HepG2 (cell line): ENCODE data around the gene YEATS2. TPM values are rescaled to one million over a fixed set of nuclear protein-coding genes. Genes with fewer than 3 reads are reported as not detected.

ENCODE experiments used
- ATAC-seq: fragments of 200-7000 bp; cut with Tn5 transposase; 3 replicates; pipeline ENCODE4 v1.9.1; 2020; ENCODE audit warnings: mild to moderate bottlenecking, moderate library complexity
- BruUV-seq: library from RNA; stranded (reverse); fragments of 400-500 nt; replicated peaks from 2 replicates; lab custom pipeline; 2021; lab: Mats Ljungman, UMichigan
- CTCF ChIA-PET: fragments of 300-600 bp; formaldehyde crosslinking; extraction: SDS; loops from one replicate; lab custom pipeline; 2021; ENCODE audit warnings: low total read pairs, inconsistent platforms, low intra/inter-chr PET ratio; lab: Yijun Ruan, JAX
- POLR2A ChIA-PET: fragments of 350-600 bp; sonication (Branson Sonifier 250); formaldehyde crosslinking; loops from one replicate; lab custom pipeline; 2020; ENCODE audit warnings: antibody characterized with exemption, inconsistent platforms; lab: Yijun Ruan, JAX
- DNase-seq: peaks from one replicate; pipeline ENCODE4 v3.0.0-alpha.2; 2015; ENCODE audit warnings: low spot score
- FAIRE-seq: peaks from 3 replicates; lab custom pipeline; 2011; peaks lifted over from hg19 to GRCh38; lab: Jason Lieb, UNC
- H2AFZ ChIP-seq: one replicate; pipeline ENCODE4 v1.6.1; 2011; ENCODE audit warnings: low read length, inconsistent platforms
- H3K27ac ChIP-seq: fragments of 300-600 bp; 3 replicates; pipeline ENCODE4 v1.8.0; 2011; ENCODE audit warnings: mixed run types, mild to moderate bottlenecking, mixed read lengths, low read length, inconsistent platforms; ENCODE audit not compliant: insufficient read depth; ENCODE audit errors: extremely low read length
- H3K27me3 ChIP-seq, 2 experiments: fragments of 200-600 bp in 1 of 2; 2 replicates in 1 of 2; 3 replicates in 1 of 2; pipeline versions ENCODE4 v1.6.0 to v1.8.0; 2011; ENCODE audit warnings: low read length in 2 of 2, mild to moderate bottlenecking in 2 of 2, moderate library complexity in 2 of 2, inconsistent platforms in 1 of 2; ENCODE audit not compliant: insufficient read depth in 2 of 2, control insufficient read depth in 1 of 2
- H3K36me3 ChIP-seq, 2 experiments: fragments of 200-600 bp in 1 of 2; replicated peaks in 1 of 2; 2 replicates in 1 of 2; 3 replicates in 1 of 2; pipeline versions ENCODE4 v1.5.1 to v1.8.0; 2011; ENCODE audit warnings: low read length in 2 of 2, inconsistent platforms in 1 of 2; ENCODE audit not compliant: insufficient read depth in 2 of 2, control insufficient read depth in 1 of 2
- H3K4me1 ChIP-seq: 2 replicates; pipeline ENCODE4 v1.5.1; 2012; ENCODE audit warnings: low read length, inconsistent platforms; ENCODE audit not compliant: insufficient read depth
- H3K4me2 ChIP-seq: 2 replicates; pipeline ENCODE4 v1.6.0; 2011; ENCODE audit warnings: low read depth, low read length, inconsistent platforms
- H3K4me3 ChIP-seq, 3 experiments: fragments of 200-600 bp in 1 of 3; sonication (generic), shearing (Covaris generic) in 1 of 3; replicated peaks in 1 of 3; 2 replicates each; pipeline ENCODE4 v1.5.1; 2011 to 2016; ENCODE audit warnings: low read length in 3 of 3, inconsistent platforms in 2 of 3, low read depth in 2 of 3, mild to moderate bottlenecking in 2 of 3, control low read depth in 1 of 3, mixed read lengths in 1 of 3; ENCODE audit not compliant: insufficient read depth in 1 of 3
- H3K79me2 ChIP-seq: one replicate; pipeline ENCODE4 v1.6.1; 2011; ENCODE audit warnings: low read length, inconsistent platforms; ENCODE audit not compliant: insufficient read depth
- H3K9ac ChIP-seq: 2 replicates; pipeline ENCODE4 v1.6.0; 2011; ENCODE audit warnings: mild to moderate bottlenecking, low read depth, low read length, inconsistent platforms; ENCODE audit not compliant: insufficient read depth
- H3K9me3 ChIP-seq: 2 replicates; pipeline ENCODE4 v1.5.1; 2012; ENCODE audit warnings: mild to moderate bottlenecking, low read length
- H4K20me1 ChIP-seq: 2 replicates; pipeline ENCODE4 v1.6.0; 2011; ENCODE audit warnings: inconsistent platforms, mild to moderate bottlenecking, low read length, moderate library complexity; ENCODE audit not compliant: insufficient read depth
- AHDC1 ChIP-seq: sonication (generic); formaldehyde crosslinking; IDR thresholded peaks from 2 replicates; pipeline ENCODE4 v1.5.1; 2020; ENCODE audit warnings: mild to moderate bottlenecking, missing genetic modification reagents, borderline replicate concordance
- BCL6 ChIP-seq: IDR thresholded peaks from 2 replicates; pipeline ENCODE4 v1.6.1; 2016; ENCODE audit warnings: missing genetic modification reagents, missing compliant biosample characterization
- BORCS8-MEF2B ChIP-seq: sonication (generic); formaldehyde crosslinking; IDR thresholded peaks from 2 replicates; pipeline ENCODE4 v1.8.0; 2022; ENCODE audit warnings: mild to moderate bottlenecking, missing genetic modification reagents
- HMG20A ChIP-seq: IDR thresholded peaks from 2 replicates; pipeline ENCODE4 v1.6.1; 2016; ENCODE audit warnings: borderline replicate concordance
- MED8 ChIP-seq: sonication (generic); formaldehyde crosslinking; IDR thresholded peaks from 2 replicates; pipeline ENCODE4 v1.8.1; 2023; ENCODE audit warnings: mild to moderate bottlenecking, missing genetic modification reagents; ENCODE audit not compliant: insufficient replicate concordance
- NR2F1 ChIP-seq, 2 experiments: fragments of 450-650 bp in 1 of 2; formaldehyde crosslinking in 1 of 2; IDR thresholded peaks; 2 replicates each; pipeline versions ENCODE4 v1.5.0 to v1.6.1; 2016 to 2020; ENCODE audit warnings: mild to moderate bottlenecking in 1 of 2, missing compliant biosample characterization in 1 of 2, missing genetic modification reagents in 1 of 2, moderate library complexity in 1 of 2
- RNF2 ChIP-seq: fragments of 450-650 bp; conservative IDR thresholded peaks from 2 replicates; pipeline ENCODE4 v1.6.1; 2016; ENCODE audit warnings: low read depth
- SATB2 ChIP-seq: sonication (generic); formaldehyde crosslinking; IDR thresholded peaks from 2 replicates; pipeline ENCODE4 v1.5.0; 2020; ENCODE audit warnings: missing genetic modification reagents
- SETDB1 ChIP-seq: sonication (generic); formaldehyde crosslinking; IDR thresholded peaks from 2 replicates; pipeline ENCODE4 v1.5.1; 2020; ENCODE audit warnings: missing genetic modification reagents, mild to moderate bottlenecking, borderline replicate concordance
- SP5 ChIP-seq: IDR thresholded peaks from 2 replicates; pipeline ENCODE4 v1.6.1; 2016; ENCODE audit warnings: low read depth, borderline replicate concordance
- STAG1 ChIP-seq: sonication (generic); formaldehyde crosslinking; IDR thresholded peaks from 2 replicates; pipeline ENCODE4 v1.4.0; 2020; ENCODE audit warnings: missing genetic modification reagents
- YY1 ChIP-seq: IDR thresholded peaks from 2 replicates; pipeline ENCODE4 v1.6.1; 2011; ENCODE audit warnings: low read length, low read depth, moderate library complexity, mild to moderate bottlenecking; ENCODE audit not compliant: insufficient read depth, insufficient replicate concordance
- ZIK1 ChIP-seq: sonication (generic); formaldehyde crosslinking; IDR thresholded peaks from 2 replicates; pipeline ENCODE4 v1.5.0; 2020; ENCODE audit warnings: mild to moderate bottlenecking, low read depth, missing genetic modification reagents, borderline replicate concordance
- ZNF3 ChIP-seq: IDR thresholded peaks from 2 replicates; pipeline ENCODE4 v1.7.0; 2017; ENCODE audit warnings: inconsistent platforms
- ZNF496 ChIP-seq: sonication (generic); formaldehyde crosslinking; IDR thresholded peaks from 2 replicates; pipeline ENCODE4 v1.8.1; 2023; ENCODE audit warnings: mild to moderate bottlenecking, moderate library complexity, missing genetic modification reagents; ENCODE audit not compliant: insufficient replicate concordance
- ZNF569 ChIP-seq: sonication (generic); formaldehyde crosslinking; IDR thresholded peaks from 2 replicates; pipeline ENCODE4 v1.5.0; 2020; ENCODE audit warnings: mild to moderate bottlenecking, missing genetic modification reagents, moderate library complexity, borderline replicate concordance
- ZNF598 ChIP-seq: sonication (generic); formaldehyde crosslinking; IDR thresholded peaks from 2 replicates; pipeline ENCODE4 v1.5.1; 2020; ENCODE audit warnings: mild to moderate bottlenecking, missing genetic modification reagents, borderline replicate concordance
- WGBS: methylation state at CpG from one replicate; pipeline ENCODE4 v1.1.6; 2017; ENCODE audit warnings: low lambda C conversion rate; 5-methylcytosine and 5-hydroxymethylcytosine counted together
- in situ Hi-C: cut with HindIII; loops from 2 replicates; pipeline ENCODE4 v1.10.0; 2017; ENCODE audit warnings: low pct_unique_long_range_greater_than_20kb; ENCODE audit not compliant: extremely low pct_ligation_motif_present
- intact Hi-C: fragments of 100-400 bp; cut with micrococcal nuclease; formaldehyde crosslinking; loops from one replicate; pipeline ENCODE4 v1.10.0; 2022; ENCODE audit not compliant: unreplicated experiment
- polyA plus RNA-seq, 8 experiments: library from polyadenylated mRNA; depleted of rRNA in 3 of 8; stranded (reverse) in 7 of 8; unstranded in 1 of 8; fragments of >200 nt; fragmentation: Illumina TruSeq in 4 of 8; extraction: Trizol in 4 of 8; gene quantifications; 2 replicates each; pipeline versions ENCODE4 v1.2.1 to v1.2.3, GENCODE V29; 2011 to 2016; ENCODE audit warnings: low read depth in 4 of 8, missing spikeins in 1 of 8, mixed read lengths in 1 of 8; ENCODE audit not compliant: insufficient read depth in 1 of 8
- total RNA-seq, 5 experiments: library from RNA; depleted of rRNA; stranded (reverse); fragments of >200 nt; fragmentation: Illumina TruSeq; extraction: Trizol; gene quantifications; 2 replicates each; pipeline ENCODE4 v1.2.3, GENCODE V29; 2016; ENCODE audit warnings: low read depth in 1 of 5
- TF ChIP-seq, protein P1 (sequence below): IDR thresholded peaks from 2 replicates; pipeline ENCODE4 v1.6.1; 2012; ENCODE audit warnings: inconsistent platforms
- TF ChIP-seq, protein P2 (sequence below): sonication (generic); formaldehyde crosslinking; IDR thresholded peaks from 2 replicates; pipeline ENCODE4 v1.8.1; 2023; ENCODE audit warnings: mild to moderate bottlenecking, missing genetic modification reagents, borderline replicate concordance

Gene YEATS2
- total and polyA plus RNA-seq, 2 of the 13 experiments (the other 11 are each of a cell fraction or from before 2014, with no cell fraction given): 18.6 to 33.7 TPM

DNA sequence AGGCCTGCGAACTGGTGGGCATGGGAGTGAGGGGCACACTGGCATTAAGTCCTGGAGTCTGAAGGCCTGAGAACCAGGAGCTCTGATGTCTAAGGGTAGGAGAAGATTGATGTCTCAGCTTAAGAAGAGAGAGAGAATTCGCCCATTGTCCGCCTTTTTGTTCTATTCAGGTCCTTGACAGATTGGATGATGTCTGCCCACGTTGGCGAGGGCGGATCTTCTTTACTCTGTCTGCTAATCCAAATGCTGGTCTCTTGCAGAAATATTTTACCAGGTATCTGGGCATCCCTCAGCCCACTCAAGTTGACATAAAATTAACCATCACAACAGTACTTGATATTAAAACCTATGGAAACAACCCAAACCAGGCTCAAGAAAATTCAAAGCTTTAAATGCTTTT, 83.6 kb downstream of the YEATS2 start:
- Histone ChIP-seq H3K27me3 (no peaks in the 10 kb centered on the region), H3K36me3 (peaks cover 21 to 69% of the 10 kb centered on the region in 2 experiments), H3K4me2 (no peak overlapping the region), H3K27ac (no peak overlapping the region), H3K4me3 (no peak overlapping the region), H2AFZ (no peak overlapping the region), H3K79me2 (no peaks in the 10 kb centered on the region), H3K9ac (no peak overlapping the region), H3K9me3 (no peaks in the 10 kb centered on the region)
- no peak for FAIRE-seq
- no TSS peak for BruUV-seq
- intact Hi-C loops: no loop called here
- DNase-seq: no peak
- ATAC-seq: no peak
- in situ Hi-C loops: no loop called here
- CTCF ChIA-PET: no interaction called here
- WGBS: 100% methylated on average over 6 of the region's 6 CpGs
- POLR2A ChIA-PET: no interaction called here
- no peak for TF ChIP-seq ZNF496
- no peak for TF ChIP-seq ZNF569 (CRISPR knock-in tag)
- TF ChIP-seq SATB2 (CRISPR knock-in tag): no peak
- no peak for TF ChIP-seq ZIK1 (CRISPR knock-in tag)
- TF ChIP-seq STAG1: no peak
- TF ChIP-seq ZNF3 (CRISPR knock-in tag): no peak
- TF ChIP-seq YY1: no peak
- TF ChIP-seq SETDB1 (CRISPR knock-in tag): no peak
- TF ChIP-seq, protein P1, sequence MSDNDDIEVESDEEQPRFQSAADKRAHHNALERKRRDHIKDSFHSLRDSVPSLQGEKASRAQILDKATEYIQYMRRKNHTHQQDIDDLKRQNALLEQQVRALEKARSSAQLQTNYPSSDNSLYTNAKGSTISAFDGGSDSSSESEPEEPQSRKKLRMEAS: no peak
- TF ChIP-seq SP5 (CRISPR knock-in tag): no peak
- TF ChIP-seq AHDC1 (CRISPR knock-in tag): no peak
- no peak for TF ChIP-seq RNF2
- no peak for TF ChIP-seq HMG20A (CRISPR knock-in tag)
- TF ChIP-seq, protein P2, sequence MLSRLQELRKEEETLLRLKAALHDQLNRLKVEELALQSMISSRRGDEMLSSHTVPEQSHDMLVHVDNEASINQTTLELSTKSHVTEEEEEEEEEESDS (CRISPR knock-in tag): no peak
- no peak for TF ChIP-seq MED8
- TF ChIP-seq ZNF598 (CRISPR knock-in tag): no peak
- TF ChIP-seq BCL6: no peak
- TF ChIP-seq NR2F1 (CRISPR knock-in tag; IDR thresholded peaks at IDR 0.05): no peak
- no peak for TF ChIP-seq BORCS8-MEF2B
- TF ChIP-seq, all 625 proteins: peak for 0
- Histone ChIP-seq H4K20me1 (no peaks in the 10 kb centered on the region), H3K4me1 (no peaks in the 10 kb centered on the region)
